Trophoblast cell (in vitro differentiated cells and primary cell): ENCODE measurements around the gene ADNP2.

Source experiments
- DNase-seq, 2 donors: peaks; one replicate each; pipeline ENCODE4 v3.0.0-alpha.2; 2016
- H2AFZ ChIP-seq: 2 replicates; pipeline ENCODE4 v1.6.1; 2013; ENCODE audit warnings: low read length, moderate library complexity, mild to moderate bottlenecking; ENCODE audit not compliant: insufficient read depth, poor library complexity
- H2AK5ac ChIP-seq: 2 replicates; pipeline ENCODE4 v1.6.1; 2013; ENCODE audit warnings: mild to moderate bottlenecking, low read length
- H2BK120ac ChIP-seq: 2 replicates; pipeline ENCODE4 v1.6.1; 2013; ENCODE audit warnings: low read length, mild to moderate bottlenecking, moderate library complexity; ENCODE audit not compliant: insufficient read depth, poor library complexity
- H2BK12ac ChIP-seq: 2 replicates; pipeline ENCODE4 v1.6.1; 2013; ENCODE audit warnings: mild to moderate bottlenecking, low read length, moderate library complexity
- H2BK5ac ChIP-seq: 2 replicates; pipeline ENCODE4 v1.6.1; 2013; ENCODE audit warnings: low read length, low read depth, moderate library complexity, mild to moderate bottlenecking; ENCODE audit not compliant: poor library complexity
- H3K14ac ChIP-seq: 2 replicates; pipeline ENCODE4 v1.6.1; 2013; ENCODE audit warnings: mild to moderate bottlenecking, low read length
- H3K18ac ChIP-seq: 2 replicates; pipeline ENCODE4 v1.6.1; 2013; ENCODE audit warnings: mild to moderate bottlenecking, low read length
- H3K23ac ChIP-seq: 2 replicates; pipeline ENCODE4 v1.6.1; 2013; ENCODE audit warnings: low read length
- H3K27ac ChIP-seq: 2 replicates; pipeline ENCODE4 v1.5.1; 2013; ENCODE audit warnings: low read depth, mild to moderate bottlenecking, inconsistent platforms, low read length, moderate library complexity
- H3K27me3 ChIP-seq: 2 replicates; pipeline ENCODE4 v1.6.1; 2013; ENCODE audit warnings: inconsistent platforms, mild to moderate bottlenecking, low read length, moderate library complexity; ENCODE audit not compliant: insufficient read depth
- H3K36me3 ChIP-seq, 2 experiments: 1 replicate in 1 of 2; 2 replicates in 1 of 2; pipeline ENCODE4 v1.6.1; 2013; ENCODE audit warnings: low read length in 2 of 2, mild to moderate bottlenecking in 2 of 2, moderate library complexity in 1 of 2; ENCODE audit not compliant: insufficient read depth in 2 of 2, control insufficient read depth in 1 of 2
- H3K4ac ChIP-seq: 2 replicates; pipeline ENCODE4 v1.6.1; 2013; ENCODE audit warnings: low read depth, mild to moderate bottlenecking, low read length, moderate library complexity
- H3K4me1 ChIP-seq, 2 experiments: 1 replicate in 1 of 2; 2 replicates in 1 of 2; pipeline ENCODE4 v1.6.1; 2013; ENCODE audit warnings: low read length in 2 of 2, mild to moderate bottlenecking in 2 of 2, moderate library complexity in 1 of 2; ENCODE audit not compliant: insufficient read depth in 2 of 2, control insufficient read depth in 1 of 2
- H3K4me2 ChIP-seq: 2 replicates; pipeline ENCODE4 v1.6.1; 2013; ENCODE audit warnings: inconsistent platforms, mild to moderate bottlenecking, low read length, moderate library complexity
- H3K4me3 ChIP-seq: 2 replicates; pipeline ENCODE4 v1.5.1; 2013; ENCODE audit warnings: mild to moderate bottlenecking, low read depth, low read length, inconsistent platforms
- H3K79me1 ChIP-seq: one replicate; pipeline ENCODE4 v1.6.1; 2013; ENCODE audit warnings: low read length
- H3K79me2 ChIP-seq: 2 replicates; pipeline ENCODE4 v1.6.1; 2013; ENCODE audit warnings: low read length, mild to moderate bottlenecking; ENCODE audit not compliant: control insufficient read depth, insufficient read depth, poor library complexity
- H3K9ac ChIP-seq: 2 replicates; pipeline ENCODE4 v1.6.1; 2013; ENCODE audit warnings: mild to moderate bottlenecking, low read length
- H3K9me3 ChIP-seq: 2 replicates; pipeline ENCODE4 v1.6.1; 2013; ENCODE audit warnings: low read depth, mild to moderate bottlenecking, control low read depth, inconsistent platforms, low read length; ENCODE audit not compliant: insufficient read depth
- H4K12ac ChIP-seq: 2 replicates; pipeline ENCODE4 v1.6.1; 2013; ENCODE audit warnings: low read depth, mild to moderate bottlenecking, low read length, moderate library complexity
- H4K8ac ChIP-seq: 2 replicates; pipeline ENCODE4 v1.6.1; 2013; ENCODE audit warnings: low read depth, mild to moderate bottlenecking, low read length, moderate library complexity
- H4K91ac ChIP-seq: one replicate; pipeline ENCODE4 v1.6.1; 2013; ENCODE audit warnings: low read depth, mild to moderate bottlenecking, low read length, moderate library complexity
- WGBS: extraction: QIAGEN DNeasy Blood & Tissue Kit; methylation state at CpG from one replicate; pipeline ENCODE4 v1.1.7; 2013; ENCODE audit warnings: missing lambda C conversion rate; ENCODE audit not compliant: insufficient read length, insufficient coverage; ENCODE audit errors: extremely low coverage; 5-methylcytosine and 5-hydroxymethylcytosine counted together

ADNP2 gene

GRCh38 chr18:80120932-80121331, 11.9 kb downstream of the ADNP2 start:
- Histone ChIP-seq H2BK120ac (no peak overlapping the region), H3K27me3 (no peaks in the 10 kb centered on the region), H3K4me2 (no peak overlapping the region), H3K27ac (no peak overlapping the region), H3K4me3 (no peak overlapping the region), H2BK5ac (no peak overlapping the region), H2BK12ac (no peak overlapping the region), H3K9me3 (no peaks in the 10 kb centered on the region), H3K4ac (no peak overlapping the region), H3K18ac (no peak overlapping the region), H4K8ac (no peak overlapping the region), H3K23ac (no peak overlapping the region), H3K36me3 (peaks cover 4 to 15% of the 10 kb centered on the region in 2 experiments), H3K79me2 (peaks cover 2% of the 10 kb centered on the region), H2AK5ac (no peak overlapping the region), H4K91ac (no peak overlapping the region), H3K9ac (no peak overlapping the region), H2AFZ (no peak overlapping the region), H3K79me1 (no peaks in the 10 kb centered on the region), H3K4me1 (peaks cover 0 to 2% of the 10 kb centered on the region in 2 experiments), H3K14ac (no peak overlapping the region), H4K12ac (no peak overlapping the region)
- WGBS, result no CpG with 5 or more reads among the region's 1 CpG
- DNase-seq, result no peak

DNA sequence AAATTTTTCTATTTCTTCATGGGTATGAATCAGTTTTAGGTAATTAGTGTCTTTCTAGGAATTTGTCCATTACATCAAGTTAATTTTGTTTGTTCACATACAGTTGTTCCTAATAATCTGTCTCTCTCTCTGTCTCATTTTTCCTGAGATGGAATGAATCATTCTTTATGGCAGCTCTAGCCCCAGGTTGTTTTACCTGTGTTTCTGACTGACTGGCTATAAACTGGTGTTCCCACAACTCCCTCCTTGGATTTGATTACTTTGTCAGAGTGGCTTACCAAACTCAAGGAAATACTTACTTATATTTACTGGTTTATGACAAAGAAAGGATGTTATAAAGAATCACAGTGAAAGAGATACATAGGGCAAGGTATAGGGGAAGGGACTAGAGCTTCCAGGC, 15.1 kb downstream of the ADNP2 start:
- Histone ChIP-seq H2BK120ac (no peak overlapping the region), H3K14ac (no peak overlapping the region), H2BK5ac (no peak overlapping the region), H4K91ac (no peak overlapping the region), H3K79me2 (peaks cover 2% of the 10 kb centered on the region), H3K4me3 (no peak overlapping the region), H2AK5ac (no peak overlapping the region), H2BK12ac (no peak overlapping the region), H3K9me3 (no peaks in the 10 kb centered on the region), H4K8ac (no peak overlapping the region), H3K9ac (no peak overlapping the region), H3K36me3 (peaks cover 4 to 9% of the 10 kb centered on the region in 2 experiments), H2AFZ (no peak overlapping the region), H3K18ac (no peak overlapping the region), H3K79me1 (no peaks in the 10 kb centered on the region), H3K27me3 (no peaks in the 10 kb centered on the region), H3K4ac (peak overlapping the region; percentile 83), H3K23ac (no peak overlapping the region), H3K27ac (no peak overlapping the region), H3K4me2 (no peak overlapping the region), H3K4me1 (peaks cover 0 to under 1% of the 10 kb centered on the region in 2 experiments), H4K12ac (no peak overlapping the region)
- no peak for DNase-seq

DNA sequence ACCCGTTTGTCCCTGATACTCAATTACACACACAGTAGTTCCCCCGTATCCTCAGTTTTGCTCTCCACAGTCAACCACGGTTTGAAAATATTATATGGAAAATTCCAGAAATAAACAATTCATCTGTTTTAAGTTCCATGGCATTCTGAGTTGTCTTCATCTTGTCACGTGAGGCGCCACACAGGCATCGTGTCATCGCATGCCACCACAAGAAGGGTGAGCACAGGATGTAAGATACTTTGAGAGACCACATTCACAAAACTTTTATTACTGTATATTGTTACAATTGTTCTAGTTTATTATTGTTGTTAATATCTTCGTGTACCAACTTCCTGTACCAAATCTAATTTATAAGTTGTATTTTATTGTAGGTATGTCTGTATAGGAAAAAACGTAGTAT, 17.7 kb downstream of the ADNP2 start:
- H2BK5ac ChIP-seq, result no peak overlapping the region
- H3K36me3 ChIP-seq, result peaks cover 0 to 1% of the 10 kb centered on the region in 2 experiments
- no peak overlapping the region for H2AK5ac ChIP-seq
- no peak overlapping the region for H3K14ac ChIP-seq
- no peak overlapping the region for H4K91ac ChIP-seq
- H3K9ac ChIP-seq, result no peak overlapping the region
- no peak overlapping the region for H2BK120ac ChIP-seq
- WGBS, result no CpG with 5 or more reads among the region's 9 CpGs
- no peak for DNase-seq
- H3K4ac ChIP-seq, result no peak overlapping the region
- H2BK12ac ChIP-seq, result no peak overlapping the region
- H3K4me1 ChIP-seq, result peaks cover 0 to 4% of the 10 kb centered on the region in 2 experiments
- H3K79me2 ChIP-seq, result peaks cover 4% of the 10 kb centered on the region
- no peak overlapping the region for H3K4me2 ChIP-seq
- H3K79me1 ChIP-seq, result no peaks in the 10 kb centered on the region
- H3K23ac ChIP-seq, result no peak overlapping the region
- H4K12ac ChIP-seq, result no peak overlapping the region
- H3K18ac ChIP-seq, result no peak overlapping the region
- H3K27me3 ChIP-seq, result no peaks in the 10 kb centered on the region
- no peaks in the 10 kb centered on the region for H3K9me3 ChIP-seq
- H3K27ac ChIP-seq, result no peak overlapping the region
- H4K8ac ChIP-seq, result no peak overlapping the region
- H3K4me3 ChIP-seq, result no peak overlapping the region
- no peak overlapping the region for H2AFZ ChIP-seq

GRCh38 chr18:80127635-80128034, 18.6 kb downstream of the ADNP2 start:
- no peak overlapping the region for H3K27ac ChIP-seq
- H3K23ac ChIP-seq, result no peak overlapping the region
- H2AFZ ChIP-seq, result no peak overlapping the region
- no peak overlapping the region for H3K4me2 ChIP-seq
- H2BK120ac ChIP-seq, result no peak overlapping the region
- no peak overlapping the region for H4K91ac ChIP-seq
- no peak overlapping the region for H3K14ac ChIP-seq
- DNase-seq, result no peak
- no peaks in the 10 kb centered on the region for H3K9me3 ChIP-seq
- H2BK5ac ChIP-seq, result no peak overlapping the region
- no peak overlapping the region for H4K12ac ChIP-seq
- no peak overlapping the region for H2AK5ac ChIP-seq
- no peak overlapping the region for H3K18ac ChIP-seq
- H4K8ac ChIP-seq, result no peak overlapping the region
- no CpG with 5 or more reads among the region's 1 CpG for WGBS
- peaks cover 0 to 4% of the 10 kb centered on the region in 2 experiments for H3K4me1 ChIP-seq
- H3K4me3 ChIP-seq, result no peak overlapping the region
- H3K79me1 ChIP-seq, result no peaks in the 10 kb centered on the region
- no peak overlapping the region for H3K9ac ChIP-seq
- H3K36me3 ChIP-seq, result peaks cover 0 to 1% of the 10 kb centered on the region in 2 experiments
- H2BK12ac ChIP-seq, result no peak overlapping the region
- H3K79me2 ChIP-seq, result peaks cover 4% of the 10 kb centered on the region
- H3K27me3 ChIP-seq, result no peaks in the 10 kb centered on the region
- H3K4ac ChIP-seq, result peak overlapping the region; percentile 40
